HepG2 (cell line): ENCODE results near the gene NINL. TPM values are rescaled to one million over a fixed set of nuclear protein-coding genes. Genes with fewer than 3 reads are reported as not detected.

Source experiments
- ARNT2 ChIP-seq: sonication (generic); formaldehyde crosslinking; IDR thresholded peaks from 2 replicates; pipeline ENCODE4 v1.8.0; 2022; ENCODE audit warnings: mild to moderate bottlenecking, low read depth, missing genetic modification reagents, moderate library complexity
- ASH2L ChIP-seq: fragments of 300-600, 200-600 bp; sonication (generic); IDR thresholded peaks from 2 replicates; pipeline ENCODE4 v1.7.0; 2017; ENCODE audit warnings: low read depth, mild to moderate bottlenecking, moderate library complexity, mixed read lengths, low read length; ENCODE audit not compliant: insufficient read length
- DR1 ChIP-seq: sonication (generic); formaldehyde crosslinking; IDR thresholded peaks from 2 replicates; pipeline ENCODE4 v1.8.0; 2021; ENCODE audit warnings: mild to moderate bottlenecking, missing genetic modification reagents, inconsistent platforms
- GTF3A ChIP-seq: sonication (generic); formaldehyde crosslinking; conservative IDR thresholded peaks from 2 replicates; pipeline ENCODE4 v1.4.0; 2020; ENCODE audit warnings: mild to moderate bottlenecking, missing genetic modification reagents
- IRX3 ChIP-seq: sonication (generic); formaldehyde crosslinking; IDR thresholded peaks from 2 replicates; pipeline ENCODE4 v1.8.1; 2023; ENCODE audit warnings: mild to moderate bottlenecking, low read depth, missing genetic modification reagents, borderline replicate concordance
- MATR3 ChIP-seq: sonication (generic); formaldehyde crosslinking; IDR thresholded peaks from 2 replicates; pipeline ENCODE4 v1.4.0; 2020; ENCODE audit warnings: missing genetic modification reagents
- MTF2 ChIP-seq: sonication (generic); formaldehyde crosslinking; IDR thresholded peaks from 2 replicates; pipeline ENCODE4 v1.5.0; 2020; ENCODE audit warnings: missing genetic modification reagents, borderline replicate concordance
- PPARG ChIP-seq: conservative IDR thresholded peaks from 2 replicates; pipeline ENCODE4 v1.6.1; 2016; ENCODE audit warnings: missing biosample characterization, missing genetic modification reagents
- PRPF4 ChIP-seq: fragments of 200-400 bp; formaldehyde crosslinking; IDR thresholded peaks from 2 replicates; pipeline ENCODE4 v1.6.1; 2016; ENCODE audit warnings: low read length, low read depth; ENCODE audit not compliant: poor library complexity, severe bottlenecking
- PTBP1 ChIP-seq: fragments of 200-400 bp; formaldehyde crosslinking; IDR thresholded peaks from 2 replicates; pipeline ENCODE4 v1.6.1; 2018; ENCODE audit warnings: low read length, low read depth; ENCODE audit not compliant: poor library complexity, severe bottlenecking
- RFXANK ChIP-seq: IDR thresholded peaks from 2 replicates; pipeline ENCODE4 v1.6.1; 2016
- RORA ChIP-seq: sonication (generic); formaldehyde crosslinking; IDR thresholded peaks from 2 replicates; pipeline ENCODE4 v1.5.0; 2020; ENCODE audit warnings: mild to moderate bottlenecking, missing genetic modification reagents, moderate library complexity
- TRIM24 ChIP-seq: sonication (generic); formaldehyde crosslinking; IDR thresholded peaks from 2 replicates; pipeline ENCODE4 v1.8.0; 2022; ENCODE audit warnings: mild to moderate bottlenecking, missing genetic modification reagents
- ZFX ChIP-seq: sonication (generic); formaldehyde crosslinking; IDR thresholded peaks from 2 replicates; pipeline ENCODE4 v1.4.0; 2020; ENCODE audit warnings: mild to moderate bottlenecking, low read depth, missing genetic modification reagents, moderate library complexity
- ZNF33A ChIP-seq: sonication (generic); formaldehyde crosslinking; IDR thresholded peaks from 2 replicates; pipeline ENCODE4 v1.5.1; 2020; ENCODE audit warnings: missing genetic modification reagents, mild to moderate bottlenecking, moderate library complexity, borderline replicate concordance
- ZNF552 ChIP-seq: sonication (generic); formaldehyde crosslinking; IDR thresholded peaks from 2 replicates; pipeline ENCODE4 v1.9.0; 2022; ENCODE audit warnings: missing genetic modification reagents, mild to moderate bottlenecking, borderline replicate concordance
- ZNF674 ChIP-seq: sonication (generic); formaldehyde crosslinking; IDR thresholded peaks from 2 replicates; pipeline ENCODE4 v1.5.0; 2020; ENCODE audit warnings: low read depth, mild to moderate bottlenecking, missing genetic modification reagents
- ZNF839 ChIP-seq: sonication (generic); formaldehyde crosslinking; IDR thresholded peaks from 2 replicates; pipeline ENCODE4 v1.4.0; 2020; ENCODE audit warnings: missing genetic modification reagents, mild to moderate bottlenecking, borderline replicate concordance
- ZNF850 ChIP-seq: sonication (generic); formaldehyde crosslinking; conservative IDR thresholded peaks from 2 replicates; pipeline ENCODE4 v1.9.0; 2021; ENCODE audit warnings: mild to moderate bottlenecking, missing genetic modification reagents
- polyA plus RNA-seq, 8 experiments: library from polyadenylated mRNA; depleted of rRNA in 3 of 8; stranded (reverse) in 7 of 8; unstranded in 1 of 8; fragments of >200 nt; fragmentation: Illumina TruSeq in 4 of 8; extraction: Trizol in 4 of 8; gene quantifications; 2 replicates each; pipeline versions ENCODE4 v1.2.1 to v1.2.3, GENCODE V29; 2011 to 2016; ENCODE audit warnings: low read depth in 4 of 8, missing spikeins in 1 of 8, mixed read lengths in 1 of 8; ENCODE audit not compliant: insufficient read depth in 1 of 8
- total RNA-seq, 5 experiments: library from RNA; depleted of rRNA; stranded (reverse); fragments of >200 nt; fragmentation: Illumina TruSeq; extraction: Trizol; gene quantifications; 2 replicates each; pipeline ENCODE4 v1.2.3, GENCODE V29; 2016; ENCODE audit warnings: low read depth in 1 of 5
- TF ChIP-seq, protein P1 (sequence below), 2 experiments: sonication (generic) in 1 of 2; formaldehyde crosslinking in 1 of 2; IDR thresholded peaks; 2 replicates each; pipeline versions ENCODE4 v1.5.1 to v1.6.1; 2011 to 2020; ENCODE audit warnings: borderline replicate concordance in 1 of 2, low read depth in 1 of 2, low read length in 1 of 2, mild to moderate bottlenecking in 1 of 2, missing genetic modification reagents in 1 of 2, moderate library complexity in 1 of 2
- TF ChIP-seq, protein P2 (sequence below): sonication (generic); formaldehyde crosslinking; IDR thresholded peaks from 2 replicates; pipeline ENCODE4 v1.5.0; 2020; ENCODE audit warnings: mild to moderate bottlenecking, missing genetic modification reagents
- TF ChIP-seq, protein P3 (sequence below): sonication (generic); formaldehyde crosslinking; IDR thresholded peaks from 2 replicates; pipeline ENCODE4 v1.8.1; 2023; ENCODE audit warnings: mild to moderate bottlenecking, inconsistent platforms, moderate library complexity, missing genetic modification reagents, borderline replicate concordance

The NINL gene
- total and polyA plus RNA-seq, 2 of the 13 experiments (the other 11 are each of a cell fraction or from before 2014, with no cell fraction given) = 32.3 to 34.3 TPM

DNA sequence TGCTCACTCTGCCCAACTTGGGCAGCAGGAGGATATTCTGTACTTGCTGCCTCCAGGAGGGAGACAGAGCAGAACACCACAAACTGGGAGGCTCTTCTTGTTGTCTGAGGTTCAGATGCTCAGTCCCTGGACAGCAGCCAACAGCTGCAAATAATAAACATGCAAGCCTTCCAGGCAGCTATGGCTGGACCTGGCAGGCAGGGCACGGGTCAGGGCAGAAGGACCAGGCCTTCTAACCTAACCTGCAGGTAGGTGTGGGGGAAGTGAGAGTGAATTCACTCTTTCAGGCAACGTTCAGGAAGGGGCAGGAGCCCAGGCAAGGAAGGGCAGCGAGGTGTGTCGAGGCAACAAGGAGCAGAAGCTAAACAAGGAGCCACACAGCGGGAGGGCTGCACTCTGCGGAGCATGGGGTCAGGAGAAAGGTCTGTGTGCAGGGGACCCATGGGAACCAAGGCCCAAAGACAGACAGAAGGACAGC is 31.5 kb downstream of the NINL start (continued):
- TF ChIP-seq PTBP1 (no peak), RORA (CRISPR knock-in tag) (no peak), ASH2L (no peak), ZNF552 (no peak), MATR3 (CRISPR knock-in tag) (no peak), MTF2 (CRISPR knock-in tag) (no peak), ZNF850 (CRISPR knock-in tag) (no peak), PRPF4 (no peak), IRX3 (CRISPR knock-in tag) (no peak), ZNF33A (no peak), ZNF674 (CRISPR knock-in tag) (no peak), ZNF839 (CRISPR knock-in tag) (no peak), RFXANK (CRISPR knock-in tag) (no peak), ZFX (CRISPR knock-in tag) (peak; percentile 41), GTF3A (CRISPR knock-in tag) (no peak), ARNT2 (no peak), PPARG (no peak), DR1 (CRISPR knock-in tag) (no peak), TRIM24 (no peak)
- TF ChIP-seq, protein P1, sequence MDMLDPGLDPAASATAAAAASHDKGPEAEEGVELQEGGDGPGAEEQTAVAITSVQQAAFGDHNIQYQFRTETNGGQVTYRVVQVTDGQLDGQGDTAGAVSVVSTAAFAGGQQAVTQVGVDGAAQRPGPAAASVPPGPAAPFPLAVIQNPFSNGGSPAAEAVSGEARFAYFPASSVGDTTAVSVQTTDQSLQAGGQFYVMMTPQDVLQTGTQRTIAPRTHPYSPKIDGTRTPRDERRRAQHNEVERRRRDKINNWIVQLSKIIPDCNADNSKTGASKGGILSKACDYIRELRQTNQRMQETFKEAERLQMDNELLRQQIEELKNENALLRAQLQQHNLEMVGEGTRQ (IDR thresholded peaks at IDR 0.05; ENCODE audit: low read depth, low read length) = no peak
- TF ChIP-seq, protein P1 (CRISPR knock-in tag; IDR thresholded peaks at IDR 0.05; ENCODE audit: borderline replicate concordance) = no peak
- TF ChIP-seq, protein P2, sequence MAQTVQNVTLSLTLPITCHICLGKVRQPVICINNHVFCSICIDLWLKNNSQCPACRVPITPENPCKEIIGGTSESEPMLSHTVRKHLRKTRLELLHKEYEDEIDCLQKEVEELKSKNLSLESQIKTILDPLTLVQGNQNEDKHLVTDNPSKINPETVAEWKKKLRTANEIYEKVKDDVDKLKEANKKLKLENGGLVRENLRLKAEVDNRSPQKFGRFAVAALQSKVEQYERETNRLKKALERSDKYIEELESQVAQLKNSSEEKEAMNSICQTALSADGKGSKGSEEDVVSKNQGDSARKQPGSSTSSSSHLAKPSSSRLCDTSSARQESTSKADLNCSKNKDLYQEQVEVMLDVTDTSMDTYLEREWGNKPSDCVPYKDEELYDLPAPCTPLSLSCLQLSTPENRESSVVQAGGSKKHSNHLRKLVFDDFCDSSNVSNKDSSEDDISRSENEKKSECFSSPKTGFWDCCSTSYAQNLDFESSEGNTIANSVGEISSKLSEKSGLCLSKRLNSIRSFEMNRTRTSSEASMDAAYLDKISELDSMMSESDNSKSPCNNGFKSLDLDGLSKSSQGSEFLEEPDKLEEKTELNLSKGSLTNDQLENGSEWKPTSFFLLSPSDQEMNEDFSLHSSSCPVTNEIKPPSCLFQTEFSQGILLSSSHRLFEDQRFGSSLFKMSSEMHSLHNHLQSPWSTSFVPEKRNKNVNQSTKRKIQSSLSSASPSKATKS (CRISPR knock-in tag) = no peak
- TF ChIP-seq, protein P3, sequence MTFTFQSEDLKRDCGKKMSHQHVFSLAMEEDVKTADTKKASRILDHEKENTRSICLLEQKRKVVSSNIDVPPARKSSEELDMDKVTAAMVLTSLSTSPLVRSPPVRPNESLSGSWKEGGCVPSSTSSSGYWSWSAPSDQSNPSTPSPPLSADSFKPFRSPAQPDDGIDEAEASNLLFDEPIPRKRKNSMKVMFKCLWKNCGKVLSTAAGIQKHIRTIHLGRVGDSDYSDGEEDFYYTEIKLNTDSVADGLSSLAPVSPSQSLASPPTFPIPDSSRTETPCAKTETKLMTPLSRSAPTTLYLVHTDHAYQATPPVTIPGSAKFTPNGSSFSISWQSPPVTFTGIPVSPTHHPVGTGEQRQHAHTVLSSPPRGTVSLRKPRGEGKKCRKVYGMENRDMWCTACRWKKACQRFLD (CRISPR knock-in tag) = no peak
